Esophagus muscularis mucosa (tissue), 4 donors: Measurements from ENCODE around the gene PRELID3B.

Experiments
- CTCF ChIP-seq, 3 experiments: fragments of 200-600 bp in 2 of 3; fragments of 450-650 bp in 1 of 3; sonication (generic) in 2 of 3; IDR thresholded peaks; one replicate each; pipeline ENCODE4 v1.5.1; 2017 to 2019; ENCODE audit warnings: antibody characterized with exemption in 3 of 3, mild to moderate bottlenecking in 2 of 3, moderate library complexity in 1 of 3
- EP300 ChIP-seq: sonication (generic); formaldehyde crosslinking; IDR thresholded peaks from one replicate; pipeline ENCODE4 v1.6.1; 2017; ENCODE audit warnings: antibody characterized with exemption
- POLR2A ChIP-seq: fragments of 450-650 bp; IDR thresholded peaks from one replicate; pipeline ENCODE4 v1.6.1; 2017; ENCODE audit warnings: antibody characterized with exemption, moderate library complexity, mild to moderate bottlenecking, low read depth
- POLR2AphosphoS5 ChIP-seq, 2 donors: sonication (generic); formaldehyde crosslinking; IDR thresholded peaks; one replicate each; pipeline ENCODE4 v1.6.1; 2017; ENCODE audit warnings: antibody characterized with exemption in 2 of 2

GRCh38 chr20:59043698-59044097 is 1.1 kb upstream of the PRELID3B start:
- no peak for TF ChIP-seq CTCF (IDR thresholded peaks at IDR 0.05)
- TF ChIP-seq POLR2A: no peak
- no peak for TF ChIP-seq POLR2AphosphoS5 (IDR thresholded peaks at IDR 0.05)
- TF ChIP-seq EP300: no peak
